HPDE6-E6E7 (cell line): ENCODE results near the gene COL27A1.
A peak's percentile ranks its signal among the peaks of the same experiment; 100 is the strongest.

Experiments
- DNase-seq: peaks from one replicate; pipeline ENCODE4 v3.0.0; 2011; ENCODE audit warnings: missing footprints; ENCODE audit errors: extremely low spot score

Gene COL27A1

GRCh38 chr9:114168281-114169028 is 13.1 kb downstream of the COL27A1 start:
- no peak for DNase-seq

- no peak for DNase-seq
These were observed 14.0 kb downstream of the COL27A1 start for GRCh38 chr9:114169029-114169951.

- DNase-seq: no peak
These were observed 14.8 kb downstream of the COL27A1 start for GRCh38 chr9:114169952-114170770.

- DNase-seq: no peak
These were observed 15.6 kb downstream of the COL27A1 start for GRCh38 chr9:114170771-114171461.

GRCh38 chr9:114171500-114171899 is 16.2 kb downstream of the COL27A1 start:
- no peak for DNase-seq

GRCh38 chr9:114172981-114173833 is 17.9 kb downstream of the COL27A1 start:
- DNase-seq: peak; percentile 43

- DNase-seq: no peak
These were observed 19.2 kb downstream of the COL27A1 start for GRCh38 chr9:114174557-114174875.

GRCh38 chr9:114174876-114175771 is 19.8 kb downstream of the COL27A1 start:
- DNase-seq: no peak

- no peak for DNase-seq
These were observed 21.4 kb downstream of the COL27A1 start for GRCh38 chr9:114176624-114177291.

GRCh38 chr9:114177423-114178064 is 22.2 kb downstream of the COL27A1 start:
- no peak for DNase-seq

GRCh38 chr9:114178076-114178475 is 22.7 kb downstream of the COL27A1 start:
- no peak for DNase-seq

GRCh38 chr9:114178756-114179450 is 23.6 kb downstream of the COL27A1 start:
- no peak for DNase-seq

- DNase-seq: no peak
These were observed 24.2 kb downstream of the COL27A1 start for GRCh38 chr9:114179516-114179915.

- no peak for DNase-seq
These were observed 25.6 kb downstream of the COL27A1 start for GRCh38 chr9:114180696-114181606.

GRCh38 chr9:114181607-114182409 is 26.5 kb downstream of the COL27A1 start:
- no peak for DNase-seq

GRCh38 chr9:114183006-114183405 is 27.7 kb downstream of the COL27A1 start:
- DNase-seq: no peak
